ENCODE data around the gene KCNIP4. TPM values are rescaled to one million over a fixed set of nuclear protein-coding genes. Genes with fewer than 3 reads are reported as not detected.

The KCNIP4 gene
- total and polyA plus RNA-seq, 10 of the 15 experiments (the other 5 are each of a cell fraction or from before 2014, with no cell fraction given): 0.03 to 0.23 (median 0.13) TPM; not detected in 7

DNA sequence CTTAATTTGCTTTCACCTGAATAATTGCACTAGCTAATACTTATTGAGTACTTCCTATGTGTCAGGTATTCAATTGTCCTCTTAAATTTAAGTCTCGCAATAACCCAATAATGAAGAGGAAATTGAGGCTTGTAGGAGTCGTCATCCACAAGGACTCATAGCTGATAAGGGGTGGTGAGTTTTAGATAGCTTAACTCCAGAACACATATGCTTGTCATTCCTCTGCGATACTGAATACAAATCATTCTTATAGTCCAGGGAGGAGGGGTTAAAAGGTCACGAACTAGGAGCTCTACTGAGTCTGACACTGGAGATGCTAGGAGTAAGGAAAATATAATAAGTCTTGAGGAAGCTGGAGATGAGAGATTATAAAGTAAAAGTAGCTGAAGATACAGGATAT is 1249.8 kb downstream of the KCNIP4 start:
- no peaks in the 10 kb centered on the region for H4K20me1 ChIP-seq (ENCODE audit: control insufficient read depth, insufficient read depth)
- H3K4me1 ChIP-seq (ENCODE audit: control insufficient read depth, insufficient read depth, low read length): peaks cover 4% of the 10 kb centered on the region; the same call in 1 of the 2 replicates
- FAIRE-seq (no peak), DNase-seq (ENCODE audit: low read depth, low spot score) (no peak), ATAC-seq (no peak)
- ChIA-PET POLR2A (no interaction called here), RAD21 (ENCODE audit: unreplicated experiment) (interaction anchor here (0.6 kb wide), 1 partner anchor 34 kb away, joined by 3 read pairs; no protein-coding TSS in a partner anchor), CTCF (interaction anchor here (1.0 to 6.3 kb wide), 6 partner anchors 9 to 1069 kb away, joined by 4 to 49 read pairs (median 4); no protein-coding TSS in a partner anchor), SMC1A (ENCODE audit: uncharacterized antibody, unreplicated experiment) (interaction anchor here (0.5 to 1.4 kb wide), 6 partner anchors 14 to 277 kb away, joined by 3 to 4 read pairs (median 3); no protein-coding TSS in a partner anchor)
- H3K27ac ChIP-seq (ENCODE audit: control insufficient read depth, insufficient read depth): no peak overlapping the region
- H3K4me2 ChIP-seq (ENCODE audit: control insufficient read depth, insufficient read depth): no peak overlapping the region
- H2AFZ ChIP-seq (ENCODE audit: control insufficient read depth, low read depth, low read length): no peak overlapping the region
- no peaks in the 10 kb centered on the region for H3K9me3 ChIP-seq (replicated peaks; ENCODE audit: control insufficient read depth, insufficient read depth, low read length)
- peaks cover 6% of the 10 kb centered on the region for H3K79me2 ChIP-seq (ENCODE audit: control insufficient read depth, insufficient read depth, low read length)
- in situ Hi-C loops (cut with MboI): loop anchor here (25.0 kb wide), 1 partner anchor 1462 kb away; no protein-coding TSS in a partner anchor
- H3K36me3 ChIP-seq (ENCODE audit: control insufficient read depth in 2 of 2, insufficient read depth in 2 of 2, low read length in 1 of 2): no peaks in the 10 kb centered on the region
- intact Hi-C loops (cut with micrococcal nuclease; ENCODE audit: unreplicated experiment): no loop called here
- TF ChIP-seq ATF7 (IDR thresholded peaks at IDR 0.05; ENCODE audit: low read depth): no peak
- TF ChIP-seq BHLHE40 (IDR thresholded peaks at IDR 0.05; ENCODE audit: borderline replicate concordance in 1 of 2, low read depth in 2 of 2, low read length in 1 of 2): no peak
- TF ChIP-seq NFYA (IDR thresholded peaks at IDR 0.05; ENCODE audit: borderline replicate concordance, low read depth, low read length): no peak
- TF ChIP-seq PAX5 (IDR thresholded peaks at IDR 0.05; ENCODE audit: borderline replicate concordance, low read depth, low read length): no peak
- TF ChIP-seq SPI1 (IDR thresholded peaks at IDR 0.05; ENCODE audit: borderline replicate concordance, insufficient read depth, low read depth, low read length): no peak
- no peak for TF ChIP-seq HDAC6 (IDR thresholded peaks at IDR 0.05; ENCODE audit: unreplicated experiment)
- TF ChIP-seq MYB (IDR thresholded peaks at IDR 0.05; ENCODE audit: borderline replicate concordance, low read depth, low read length): no peak
- no peaks in the 10 kb centered on the region for H3K27me3 ChIP-seq (replicated peaks in 1 of 2; ENCODE audit: control insufficient read depth in 2 of 2, insufficient read depth in 2 of 2, low read length in 1 of 2)
- no TSS peak for BruUV-seq (replicated peaks)
- no peak overlapping the region for H3K9ac ChIP-seq (ENCODE audit: control insufficient read depth, insufficient read depth, low read length)
- 49% methylated on average over 4 of the region's 4 CpGs for WGBS (ENCODE audit: insufficient coverage, insufficient replicate concordance, low lambda C conversion rate, missing lambda C conversion rate)
- H3K4me3 ChIP-seq: no peak overlapping the region

DNA sequence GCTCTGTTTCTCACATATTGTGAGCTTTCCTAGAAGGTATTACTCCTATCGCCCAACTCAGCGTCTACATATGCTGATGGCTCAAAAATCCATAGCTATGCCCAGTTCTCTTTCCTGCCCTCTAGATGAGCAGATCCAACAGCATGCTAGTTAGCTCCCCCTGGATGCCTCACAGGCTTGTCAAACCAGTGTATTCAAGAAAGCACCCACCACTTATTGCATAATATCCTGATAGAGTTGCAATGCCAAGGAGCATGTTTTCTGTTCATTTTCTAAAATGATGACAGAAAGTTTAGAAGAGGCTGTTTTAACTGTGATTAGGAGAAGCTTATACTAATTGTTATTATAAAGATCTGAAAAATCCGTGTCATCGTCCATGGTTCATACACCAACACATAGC is 1250.2 kb downstream of the KCNIP4 start:
- ChIA-PET RAD21 (ENCODE audit: unreplicated experiment) (no interaction called here), CTCF (interaction anchor here (1.1 to 6.3 kb wide), 3 partner anchors 12 to 277 kb away, joined by 4 to 49 read pairs (median 4); no protein-coding TSS in a partner anchor), POLR2A (no interaction called here), SMC1A (ENCODE audit: uncharacterized antibody, unreplicated experiment) (interaction anchor here (0.6 to 1.1 kb wide), 3 partner anchors 28 to 607 kb away, joined by 3 to 5 read pairs (median 3); no protein-coding TSS in a partner anchor)
- in situ Hi-C loops (cut with MboI): loop anchor here (25.0 kb wide), 1 partner anchor 1461 kb away; no protein-coding TSS in a partner anchor
- Histone ChIP-seq H3K27ac (ENCODE audit: control insufficient read depth, insufficient read depth) (no peak overlapping the region), H3K4me3 (no peak overlapping the region), H3K27me3 (replicated peaks in 1 of 2; ENCODE audit: control insufficient read depth in 2 of 2, insufficient read depth in 2 of 2, low read length in 1 of 2) (no peaks in the 10 kb centered on the region), H3K36me3 (ENCODE audit: control insufficient read depth in 2 of 2, insufficient read depth in 2 of 2, low read length in 1 of 2) (no peaks in the 10 kb centered on the region), H3K9ac (ENCODE audit: control insufficient read depth, insufficient read depth, low read length) (no peak overlapping the region), H3K4me2 (ENCODE audit: control insufficient read depth, insufficient read depth) (no peak overlapping the region), H2AFZ (ENCODE audit: control insufficient read depth, low read depth, low read length) (no peak overlapping the region), H3K9me3 (replicated peaks; ENCODE audit: control insufficient read depth, insufficient read depth, low read length) (no peaks in the 10 kb centered on the region), H4K20me1 (ENCODE audit: control insufficient read depth, insufficient read depth) (no peaks in the 10 kb centered on the region), H3K4me1 (ENCODE audit: control insufficient read depth, insufficient read depth, low read length) (peaks cover 4% of the 10 kb centered on the region; the same call in 1 of the 2 replicates), H3K79me2 (ENCODE audit: control insufficient read depth, insufficient read depth, low read length) (peaks cover 6% of the 10 kb centered on the region)
- BruUV-seq (replicated peaks): no TSS peak
- WGBS (ENCODE audit: insufficient coverage, insufficient replicate concordance, low lambda C conversion rate, missing lambda C conversion rate): 88% methylated on average over 4 of the region's 4 CpGs
- ATAC-seq (no peak), FAIRE-seq (no peak), DNase-seq (ENCODE audit: low read depth, low spot score) (no peak)
- intact Hi-C loops (cut with micrococcal nuclease; ENCODE audit: unreplicated experiment): no loop called here
- no peak for TF ChIP-seq ZNF24 (IDR thresholded peaks at IDR 0.05)
- no peak for TF ChIP-seq HDGF (IDR thresholded peaks at IDR 0.05)
- TF ChIP-seq, protein P1, sequence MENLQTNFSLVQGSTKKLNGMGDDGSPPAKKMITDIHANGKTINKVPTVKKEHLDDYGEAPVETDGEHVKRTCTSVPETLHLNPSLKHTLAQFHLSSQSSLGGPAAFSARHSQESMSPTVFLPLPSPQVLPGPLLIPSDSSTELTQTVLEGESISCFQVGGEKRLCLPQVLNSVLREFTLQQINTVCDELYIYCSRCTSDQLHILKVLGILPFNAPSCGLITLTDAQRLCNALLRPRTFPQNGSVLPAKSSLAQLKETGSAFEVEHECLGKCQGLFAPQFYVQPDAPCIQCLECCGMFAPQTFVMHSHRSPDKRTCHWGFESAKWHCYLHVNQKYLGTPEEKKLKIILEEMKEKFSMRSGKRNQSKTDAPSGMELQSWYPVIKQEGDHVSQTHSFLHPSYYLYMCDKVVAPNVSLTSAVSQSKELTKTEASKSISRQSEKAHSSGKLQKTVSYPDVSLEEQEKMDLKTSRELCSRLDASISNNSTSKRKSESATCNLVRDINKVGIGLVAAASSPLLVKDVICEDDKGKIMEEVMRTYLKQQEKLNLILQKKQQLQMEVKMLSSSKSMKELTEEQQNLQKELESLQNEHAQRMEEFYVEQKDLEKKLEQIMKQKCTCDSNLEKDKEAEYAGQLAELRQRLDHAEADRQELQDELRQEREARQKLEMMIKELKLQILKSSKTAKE (IDR thresholded peaks at IDR 0.05; ENCODE audit: low read depth, poor library complexity, severe bottlenecking): no peak
- no peak for TF ChIP-seq SIX5 (IDR thresholded peaks at IDR 0.05; ENCODE audit: low read depth, low read length, severe bottlenecking)
- TF ChIP-seq FOXM1 (IDR thresholded peaks at IDR 0.05; ENCODE audit: low read depth, low read length): no peak
- TF ChIP-seq LARP7 (IDR thresholded peaks at IDR 0.05): no peak

Data from GM12878 (cell line).